GM03348 (cell line): ENCODE data around the gene GATAD2B.
"Not testable (repeated sequence)": the region's sequence is repeated elsewhere in the genome, so short reads cannot be mapped to it uniquely, and the experiment has no call there.

Source experiments
- DNase-seq: peaks from one replicate; pipeline ENCODE4 v3.0.0; 2012; ENCODE audit warnings: low spot score

GATAD2B gene

DNA sequence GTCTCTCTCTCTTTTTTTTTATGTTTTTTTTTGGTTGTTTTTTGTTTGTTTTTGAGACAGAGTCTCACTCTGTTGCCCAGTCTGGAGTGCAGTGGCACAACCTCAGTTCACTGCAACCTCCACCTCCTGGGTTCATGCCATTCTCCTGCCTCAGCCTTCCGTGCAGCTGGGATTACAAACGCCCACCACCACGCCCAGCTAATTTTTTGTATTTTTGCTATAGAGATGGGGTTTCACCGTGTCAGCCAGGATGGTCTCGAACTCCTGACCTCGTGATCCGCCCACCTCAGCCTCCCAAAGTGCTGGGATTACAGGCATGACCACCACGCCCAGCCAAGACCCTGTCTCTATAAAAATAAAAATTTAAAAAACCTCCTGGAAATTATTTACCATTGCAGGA lies 88.8 kb downstream of the GATAD2B start:
- DNase-seq = not testable (repeated sequence)

DNA sequence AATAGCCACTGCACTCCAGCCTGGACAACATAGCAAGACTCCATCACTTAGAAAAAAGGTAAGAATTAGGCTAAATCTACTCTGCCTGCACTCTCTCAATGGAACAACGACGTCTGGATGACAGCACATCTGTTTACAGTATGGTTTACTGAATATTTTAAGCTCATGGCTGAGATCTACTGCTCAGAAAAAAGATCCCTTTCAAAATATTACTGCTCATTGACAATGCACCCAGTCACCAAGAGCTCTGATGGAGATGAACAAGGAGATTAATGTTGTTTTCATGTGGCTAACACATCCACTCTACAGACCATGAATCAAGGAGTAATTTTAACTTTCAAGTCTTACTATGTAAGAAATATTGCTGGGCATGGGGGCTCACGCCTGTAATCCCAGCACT lies 89.6 kb downstream of the GATAD2B start:
- no peak for DNase-seq

DNA sequence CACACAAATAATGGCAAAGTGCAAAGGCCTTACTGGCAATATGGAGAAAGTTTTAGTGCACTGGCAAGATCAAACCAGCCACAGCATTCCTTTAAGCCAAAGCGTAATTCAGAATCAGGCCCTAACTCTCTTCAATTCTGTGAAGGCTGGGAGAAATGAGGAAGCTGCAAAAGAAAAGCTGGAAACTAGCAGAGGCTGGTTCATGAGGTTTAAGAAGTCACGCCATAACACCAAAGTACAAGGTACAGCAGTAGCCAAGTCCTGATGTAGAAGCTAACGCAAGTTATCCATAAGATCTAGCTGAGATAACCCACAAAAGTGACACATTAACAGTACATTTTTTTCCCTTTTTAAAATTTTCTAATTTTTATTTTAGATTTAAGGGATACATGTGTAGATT lies 90.5 kb downstream of the GATAD2B start:
- no peak for DNase-seq

DNA sequence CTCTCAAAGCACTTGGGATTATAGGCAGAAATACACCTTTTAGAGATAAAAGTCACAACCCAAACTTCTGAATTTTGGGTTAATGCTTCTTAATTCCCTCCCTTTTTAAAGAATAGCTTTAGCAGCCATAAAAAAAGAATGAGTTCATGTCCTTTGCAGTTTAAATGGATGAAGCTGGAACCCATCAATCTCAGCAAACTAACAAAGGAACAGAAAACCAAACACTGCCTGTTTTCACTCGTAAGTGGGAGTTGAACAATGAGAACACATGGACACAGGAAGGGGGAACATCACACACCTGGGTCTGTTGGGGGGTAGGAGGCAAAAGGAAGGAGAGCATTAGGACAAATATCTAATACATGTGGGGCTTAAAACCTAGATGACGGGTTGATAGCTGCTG lies 91.7 kb downstream of the GATAD2B start:
- no peak for DNase-seq

DNA sequence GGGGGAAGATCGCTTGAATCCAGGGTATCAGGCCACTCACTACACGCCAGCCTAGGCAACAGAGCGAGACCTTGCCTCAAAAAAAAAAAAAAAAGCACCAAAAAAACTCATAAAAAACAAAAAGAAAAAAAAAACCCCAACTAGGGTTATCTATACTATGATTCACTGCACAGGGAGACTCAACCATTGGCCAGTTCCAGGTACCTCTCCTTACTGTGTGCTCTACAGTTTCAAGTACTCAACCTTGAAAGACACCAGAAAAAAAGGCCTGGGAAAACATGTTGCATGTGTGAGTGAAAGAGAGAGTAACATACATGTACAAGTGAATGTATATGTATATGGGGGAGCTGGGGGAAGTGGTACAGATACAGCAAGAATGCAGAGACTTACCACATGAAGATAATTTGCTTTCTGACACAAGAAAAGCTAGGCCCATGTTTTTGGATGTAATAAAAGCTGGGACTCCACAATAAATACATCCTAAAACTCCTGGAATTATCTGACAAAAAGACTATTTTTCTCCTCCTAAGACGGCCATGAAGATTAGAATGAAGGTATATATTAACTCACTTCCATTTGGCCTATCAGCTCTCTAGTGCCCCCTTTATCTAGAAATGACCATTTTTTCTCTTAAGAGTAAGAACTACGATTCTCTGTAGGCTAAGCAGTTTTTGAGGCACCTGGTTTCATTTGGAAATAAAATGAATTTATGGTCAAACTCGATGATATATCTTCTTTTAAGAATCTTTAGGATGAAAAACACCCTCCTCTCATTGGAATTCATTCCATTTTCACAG lies 95.4 kb downstream of the GATAD2B start:
- DNase-seq = no peak

DNA sequence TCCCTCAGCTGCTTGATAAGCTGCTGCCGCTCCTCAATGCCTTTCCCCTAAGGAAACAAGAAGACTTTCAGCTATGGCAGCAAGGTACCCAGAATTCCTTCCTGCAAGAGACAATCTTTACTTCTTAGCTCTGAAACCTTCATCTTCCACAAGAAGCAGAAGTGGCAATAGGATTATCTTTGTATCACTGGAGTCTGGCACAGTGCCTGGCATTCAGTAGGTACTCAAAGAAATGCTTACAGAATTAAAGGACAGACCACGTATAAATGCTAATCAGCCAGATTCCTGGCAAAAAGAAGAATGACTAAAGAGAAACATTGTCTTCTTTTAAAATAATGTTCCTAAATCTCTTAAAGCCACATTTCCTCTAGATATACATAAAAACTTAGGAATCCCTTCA lies 103.9 kb downstream of the GATAD2B start:
- no peak for DNase-seq

DNA sequence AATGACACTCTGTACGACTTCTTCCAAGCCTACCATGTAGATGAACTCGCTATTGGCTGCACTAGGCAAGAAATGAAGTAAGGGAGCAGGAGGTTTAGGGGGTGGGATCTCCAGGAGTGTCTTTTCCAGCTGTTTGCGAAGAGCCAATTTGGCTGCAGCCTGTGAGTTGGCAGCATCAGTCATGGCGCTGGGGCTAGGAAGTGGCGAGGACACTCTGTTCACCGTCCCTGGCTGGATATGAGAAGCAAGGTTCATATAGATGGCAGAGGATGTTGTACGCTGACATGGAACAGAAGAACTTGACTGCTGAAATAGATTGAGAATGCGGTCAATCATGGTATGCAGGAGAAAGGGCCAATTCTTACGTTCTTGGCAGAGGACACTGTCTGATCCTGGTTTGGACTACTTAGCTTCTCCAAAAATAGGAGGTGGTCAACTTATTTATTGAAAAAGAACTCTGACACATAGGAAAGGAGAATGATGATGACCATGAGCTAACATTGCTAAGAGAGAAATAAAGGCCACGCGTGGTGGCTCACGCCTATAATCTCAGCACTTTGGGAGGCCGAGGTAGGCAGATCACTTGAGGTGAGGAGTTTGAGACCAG lies 106.4 kb downstream of the GATAD2B start:
- peak; percentile 46 for DNase-seq

DNA sequence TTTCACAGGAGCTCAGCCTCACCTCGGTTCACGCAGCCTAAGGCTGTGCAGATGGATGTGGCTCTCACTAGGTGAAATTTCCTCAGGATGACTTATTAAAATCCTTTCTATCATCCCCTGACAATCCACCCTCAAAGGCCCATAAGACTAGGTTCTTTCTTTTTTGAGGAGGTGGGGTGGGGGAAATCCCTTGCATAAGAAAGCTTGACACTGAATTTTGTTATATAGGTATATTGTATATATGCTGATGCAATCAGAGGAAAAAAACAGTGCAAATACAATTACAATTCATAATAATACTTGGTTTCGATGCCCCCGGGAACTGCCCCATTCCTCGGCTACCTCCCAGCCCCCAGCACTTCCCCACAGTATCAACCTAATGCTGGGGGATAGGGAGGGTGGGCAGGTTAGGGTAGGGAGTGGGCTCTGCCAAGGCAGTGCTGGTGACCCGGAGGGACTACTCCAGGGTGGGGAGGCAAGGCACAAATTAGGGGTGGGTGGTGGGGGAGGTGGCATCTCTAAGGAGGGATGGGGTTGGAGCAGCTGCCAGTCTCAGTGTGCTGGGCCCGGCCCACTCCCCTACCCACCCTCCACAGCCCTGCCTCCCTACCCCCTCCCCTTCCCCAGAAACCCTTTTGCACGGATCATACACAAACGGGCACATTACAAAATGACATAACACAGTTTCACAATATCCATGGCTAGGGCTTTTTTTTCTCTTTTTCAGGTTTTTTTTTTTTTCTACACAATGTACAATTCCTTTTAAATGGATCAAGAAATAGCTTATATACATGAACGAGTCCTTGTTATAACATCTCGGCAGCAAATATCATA lies 116.7 kb downstream of the GATAD2B start:
- DNase-seq = no peak

DNA sequence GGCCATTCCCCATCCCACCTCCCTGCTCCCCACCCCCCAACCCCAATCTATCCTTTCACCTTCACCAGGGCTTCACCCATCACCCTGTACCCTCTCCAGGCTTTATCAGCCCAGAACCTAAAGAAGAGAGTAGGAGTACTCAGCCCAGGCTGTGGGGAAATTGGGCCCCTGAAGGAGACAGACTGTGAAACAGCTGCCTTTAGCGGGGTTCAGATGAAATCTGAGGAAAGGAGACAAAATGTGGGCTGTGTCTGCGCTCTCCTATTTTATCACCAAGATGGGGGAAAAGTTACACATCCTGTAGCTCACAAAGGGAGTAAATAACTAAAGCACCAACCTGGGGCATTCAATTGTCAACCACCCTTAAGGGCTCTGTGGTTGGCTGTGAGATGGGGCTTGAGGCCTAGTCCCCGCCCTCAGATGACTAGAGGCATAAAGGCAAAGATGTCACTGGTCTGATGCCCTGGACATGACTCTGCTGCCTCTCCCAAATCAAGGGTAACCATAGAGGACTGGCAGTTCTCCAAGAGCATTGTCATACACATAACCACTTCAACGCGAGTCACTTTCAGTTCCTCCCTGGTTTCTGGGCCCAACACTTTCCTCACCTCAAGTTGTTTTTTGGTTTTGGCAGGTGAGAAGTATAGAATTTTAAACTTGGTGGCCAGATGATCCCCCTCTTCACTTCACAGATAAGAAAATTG lies 117.6 kb downstream of the GATAD2B start:
- DNase-seq = peak; percentile 68

DNA sequence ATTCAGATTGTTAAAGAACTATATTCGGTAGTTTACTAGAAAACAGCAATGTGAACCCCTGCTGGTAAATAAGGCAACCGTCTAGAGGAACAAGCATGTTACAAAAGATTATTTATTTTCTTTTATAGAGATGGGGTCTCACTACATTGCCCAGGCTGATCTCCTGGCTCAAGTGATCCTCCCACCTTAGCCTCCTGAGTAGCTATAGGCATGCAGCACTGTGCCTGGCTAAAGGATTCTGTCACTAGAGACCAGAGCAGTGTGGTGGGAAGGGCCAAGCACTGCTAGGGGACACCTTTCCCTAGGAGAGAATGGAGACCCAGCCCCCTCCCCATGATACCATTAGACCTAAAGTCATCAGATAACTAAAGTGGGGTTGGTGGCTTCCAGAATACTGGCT lies 118.7 kb downstream of the GATAD2B start:
- DNase-seq = no peak

DNA sequence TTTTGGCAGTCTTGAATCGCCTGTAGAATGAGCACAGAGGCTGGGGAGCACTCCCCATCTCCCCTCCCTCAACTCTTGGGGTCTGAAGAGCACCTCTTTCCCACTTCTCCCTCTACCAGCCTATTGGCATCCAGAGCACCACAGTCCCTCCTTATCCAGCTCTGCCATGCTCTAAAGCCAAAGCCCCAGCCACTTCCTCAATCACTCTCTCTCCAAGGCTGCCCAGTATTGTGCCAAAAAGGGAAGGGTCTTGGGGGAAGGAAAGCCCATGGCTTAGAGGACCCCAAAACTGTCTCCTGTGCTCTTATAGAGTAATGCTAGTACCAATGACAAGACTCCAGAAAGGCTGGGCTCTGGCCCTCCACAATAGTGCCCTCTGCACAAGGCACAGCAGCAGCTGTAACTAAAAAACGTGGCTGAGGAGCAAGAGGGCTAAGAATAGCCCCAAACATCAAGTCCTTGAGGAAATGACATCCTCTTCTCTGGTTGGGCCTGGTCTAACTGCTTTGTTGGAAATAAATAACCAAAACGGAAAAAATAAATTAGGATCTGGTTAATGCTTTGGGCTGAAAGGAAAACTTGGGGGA lies 119.2 kb downstream of the GATAD2B start:
- DNase-seq = no peak

DNA sequence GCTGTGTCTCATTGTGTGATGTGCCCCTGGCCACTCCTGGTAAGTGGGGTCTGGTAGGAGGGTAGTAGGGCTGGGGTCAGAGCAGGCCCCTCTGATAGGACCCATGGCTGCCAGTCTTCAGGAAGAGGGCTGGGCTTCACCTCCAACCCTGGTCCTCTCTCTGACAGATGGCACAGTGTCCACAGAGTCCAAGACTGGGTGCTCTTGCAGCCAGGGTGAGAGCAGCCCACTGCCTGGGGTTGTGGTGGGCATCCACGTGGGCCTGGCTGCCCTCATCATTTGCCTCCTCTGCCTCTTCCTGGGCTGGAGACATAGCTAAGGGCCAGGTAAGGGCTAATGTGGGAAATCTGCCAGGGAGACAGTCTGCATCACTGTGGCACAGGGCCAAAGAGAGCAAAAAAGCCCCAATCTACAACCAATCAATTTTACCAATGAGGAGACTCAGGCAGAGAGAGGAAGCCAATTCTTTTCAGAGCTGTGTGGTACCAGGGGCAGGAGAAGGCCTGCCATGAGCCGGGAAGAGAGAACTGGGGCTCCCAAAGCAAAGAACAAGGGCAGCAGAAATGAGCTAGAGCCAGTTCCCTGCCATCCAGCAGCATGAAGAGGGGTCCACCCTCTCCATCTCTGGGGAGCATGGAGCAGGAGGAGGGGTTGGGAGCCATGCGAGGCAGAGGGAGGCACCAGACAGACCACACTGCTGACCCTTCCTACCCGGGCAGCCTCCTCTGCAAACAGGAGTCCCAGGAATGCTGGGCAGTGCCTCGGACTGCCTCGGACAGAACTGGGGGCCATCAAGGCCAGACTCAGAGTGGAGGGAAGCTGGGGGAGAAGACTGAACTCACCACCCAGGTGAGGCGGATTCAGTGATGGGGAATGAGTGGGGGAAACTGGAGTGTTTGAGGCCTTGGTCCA lies 120.7 kb downstream of the GATAD2B start:
- DNase-seq = no peak

DNA sequence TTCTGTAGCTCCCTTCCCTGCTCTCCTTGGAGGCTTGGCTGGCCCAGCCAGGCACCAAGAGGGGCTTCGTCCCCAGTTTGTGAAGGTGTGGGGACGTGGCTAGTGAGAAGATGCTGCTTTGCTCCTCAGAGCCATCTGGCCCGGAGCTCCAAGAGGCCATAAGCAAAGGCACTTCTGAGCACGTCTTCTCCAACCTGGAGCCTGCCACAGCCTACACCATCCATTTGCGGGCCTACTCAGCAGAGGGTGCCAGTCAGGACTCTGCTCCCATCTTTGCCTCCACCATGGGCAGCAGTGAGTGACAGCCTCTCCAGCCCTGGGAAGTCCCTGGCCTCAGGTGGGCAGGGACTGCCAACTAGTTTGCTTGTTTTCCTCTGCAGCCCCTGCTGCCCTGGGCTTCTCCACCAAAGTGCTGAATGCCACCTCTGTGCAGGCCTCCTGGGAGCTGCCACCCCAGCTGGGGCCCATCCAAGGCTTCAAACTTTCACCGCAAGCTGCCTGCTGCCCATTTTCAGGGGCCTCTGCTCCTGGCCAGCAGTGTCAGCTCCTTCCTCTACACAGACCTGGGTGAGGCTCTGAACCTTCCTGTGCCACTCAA lies 121.6 kb downstream of the GATAD2B start:
- no peak for DNase-seq

DNA sequence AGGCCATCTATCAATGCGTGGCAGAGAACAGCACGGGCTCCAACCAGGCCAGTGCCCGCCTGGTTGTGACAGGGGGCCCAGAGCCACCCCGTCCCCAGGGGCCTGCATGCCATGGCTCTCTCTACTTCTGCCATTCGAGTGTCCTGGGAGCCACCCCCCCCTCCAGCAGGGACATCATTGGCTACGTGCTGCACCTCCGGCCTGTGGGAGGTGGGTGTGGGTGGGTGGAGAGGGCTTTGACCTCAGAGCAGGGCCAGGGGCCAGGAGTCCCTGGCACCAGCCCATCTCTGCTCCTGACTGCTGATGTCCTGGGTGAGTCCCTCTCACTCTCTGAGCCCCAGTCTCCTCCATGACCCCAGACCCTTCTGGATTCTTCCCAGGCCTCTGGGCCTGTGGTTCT lies 122.3 kb downstream of the GATAD2B start:
- no peak for DNase-seq

DNA sequence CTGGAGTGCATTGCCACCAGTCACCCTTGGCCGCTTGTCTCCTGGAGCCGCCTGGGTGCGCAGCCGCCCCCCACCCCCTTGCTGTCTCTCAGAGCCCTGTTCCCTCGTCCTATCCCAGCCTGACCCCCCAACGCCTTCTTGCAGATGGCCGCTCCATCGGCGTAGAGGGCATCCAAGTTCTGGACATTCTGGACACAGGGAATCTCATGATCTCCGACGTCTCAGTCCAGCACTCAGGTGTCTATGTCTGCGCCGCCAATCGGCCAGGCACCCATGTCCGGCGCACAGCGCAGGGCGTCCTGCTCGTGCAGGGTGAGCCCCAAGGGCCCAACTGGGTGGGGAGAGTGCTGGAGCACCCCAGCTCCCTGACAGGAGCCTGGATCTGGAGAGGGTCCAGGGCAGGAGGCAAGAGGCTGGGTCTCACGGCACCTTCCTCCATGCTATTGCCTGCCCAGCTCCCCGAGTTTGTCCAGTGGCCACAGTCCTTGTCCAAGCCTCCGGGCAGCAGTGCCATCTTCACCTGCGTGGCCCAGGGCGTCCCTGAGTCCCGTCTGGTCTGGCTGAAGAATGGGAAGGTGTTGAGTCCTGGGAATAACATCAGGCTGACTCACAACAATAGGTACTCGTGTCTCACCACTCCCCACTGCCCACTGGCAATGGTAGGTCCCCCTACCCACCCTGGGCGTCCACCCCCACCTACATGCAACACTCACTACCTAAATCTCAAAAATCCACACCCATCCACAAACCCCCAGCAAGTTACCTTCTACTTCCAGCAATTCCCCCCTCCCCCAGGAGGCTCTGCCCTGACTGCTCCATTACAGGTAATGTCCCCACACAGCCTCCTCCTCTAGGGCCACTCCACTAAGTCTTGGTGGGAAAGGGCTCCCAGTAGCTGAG lies 123.0 kb downstream of the GATAD2B start:
- no peak for DNase-seq

DNA sequence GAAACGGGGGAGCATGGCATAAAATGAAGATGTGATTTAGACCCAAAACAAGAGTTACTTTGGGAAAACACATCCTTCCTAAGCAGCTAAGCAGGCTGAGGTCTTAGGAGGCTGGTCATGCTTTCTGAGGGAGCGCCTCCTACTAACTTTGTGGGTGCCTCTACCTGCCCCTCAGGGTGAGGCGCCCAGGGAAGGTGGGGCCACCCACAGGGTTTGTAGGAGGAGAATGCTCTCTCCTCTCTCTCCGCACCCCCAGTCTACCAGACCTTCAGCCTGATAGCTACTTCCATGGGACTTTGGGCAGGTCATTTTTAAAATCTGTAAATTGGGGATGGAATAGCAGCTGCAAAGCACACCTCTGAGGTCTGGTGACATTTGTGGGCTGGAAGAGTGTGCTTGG lies 123.8 kb downstream of the GATAD2B start:
- no peak for DNase-seq

DNA sequence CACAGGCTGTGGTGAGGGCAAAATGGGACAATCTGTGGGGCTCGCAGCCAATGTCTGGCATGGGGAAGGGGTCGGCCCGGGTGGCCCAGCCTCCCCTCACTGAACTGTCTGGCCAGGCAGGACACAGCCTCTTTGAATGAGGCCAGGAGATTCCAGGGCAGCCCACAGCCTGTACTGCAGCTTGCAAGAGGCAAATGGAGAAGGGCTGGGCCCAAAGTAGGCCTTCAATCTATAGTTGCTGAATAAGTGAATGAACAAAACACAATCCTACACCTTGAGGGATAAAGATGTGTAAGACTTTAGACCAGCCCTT lies 124.3 kb downstream of the GATAD2B start:
- no peak for DNase-seq

DNA sequence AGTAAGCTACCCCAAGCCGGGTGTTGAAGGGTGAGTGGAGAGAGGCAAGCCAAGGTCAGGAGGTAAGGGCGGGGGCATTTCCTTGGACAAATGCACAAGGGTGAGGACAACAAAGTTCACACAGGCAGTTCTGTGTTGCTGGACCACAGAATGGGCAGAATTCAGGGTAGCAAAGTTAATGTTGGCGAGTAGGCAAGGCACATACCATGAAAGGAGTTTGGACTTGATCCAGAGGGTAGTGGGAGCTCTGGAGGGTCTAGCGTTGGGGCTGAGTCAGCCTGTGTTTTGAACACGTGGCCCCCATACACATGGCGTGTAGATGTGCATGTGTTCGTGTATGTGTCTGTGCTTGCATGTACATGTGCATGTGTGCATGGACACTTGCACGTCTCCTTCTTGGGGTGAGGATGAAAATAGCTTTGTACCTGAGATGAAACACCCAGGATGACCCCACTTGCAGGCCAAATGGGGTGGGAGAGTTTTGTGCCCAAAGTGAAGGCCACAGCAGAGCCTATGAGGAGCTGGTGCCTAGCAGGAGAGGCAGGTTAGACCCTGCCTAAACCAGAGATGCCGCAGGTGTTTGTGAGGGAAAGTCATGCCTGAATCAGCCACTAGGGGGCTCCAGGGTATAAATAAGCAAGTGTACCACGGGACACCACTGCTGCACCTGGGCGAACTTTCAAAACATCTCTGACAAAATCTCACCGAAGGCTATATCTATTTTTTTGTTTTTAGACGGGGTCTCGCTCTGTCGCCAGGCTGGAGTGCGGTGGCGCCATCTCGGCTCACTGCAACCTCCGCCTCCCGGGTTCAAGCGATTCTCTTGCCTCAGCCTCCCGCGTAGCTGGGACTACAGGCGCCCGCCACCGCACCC lies 125.7 kb downstream of the GATAD2B start:
- peak; percentile 79 for DNase-seq
